ENCODE measurements around the gene ZNF518A.
A peak's percentile ranks its signal among the peaks of the same experiment; 100 is the strongest.

ZNF518A gene

GRCh38 chr10:96129387-96130325 is at the start of gene ZNF518A:
Gene ZNF518A (plus strand): TSS chr10:96130297. CDS start chr10:96156323, 26,026 bp downstream.
- DNase-seq, result peak; percentile 97 to 99
- TF ChIP-seq POLR2A (IDR thresholded peaks at IDR 0.05; ENCODE audit: low read length), result peak; percentile 58
- no peak for TF ChIP-seq GATA1 (IDR thresholded peaks at IDR 0.05; ENCODE audit: low read depth, low read length)

- TF ChIP-seq GATA1 (IDR thresholded peaks at IDR 0.05; ENCODE audit: low read depth, low read length) (no peak), POLR2A (IDR thresholded peaks at IDR 0.05; ENCODE audit: low read length) (no peak)
- DNase-seq, result no peak
These were observed 47.9 kb upstream of the ZNF518A start for GRCh38 chr10:96082153-96082552.

- TF ChIP-seq GATA1 (IDR thresholded peaks at IDR 0.05; ENCODE audit: low read depth, low read length) (no peak), POLR2A (IDR thresholded peaks at IDR 0.05; ENCODE audit: low read length) (no peak)
- no peak for DNase-seq
These were observed 47.3 kb upstream of the ZNF518A start for GRCh38 chr10:96082748-96083147.

GRCh38 chr10:96089116-96089515 is 41.0 kb upstream of the ZNF518A start:
- no peak for DNase-seq
- TF ChIP-seq GATA1 (IDR thresholded peaks at IDR 0.05; ENCODE audit: low read depth, low read length) (no peak), POLR2A (IDR thresholded peaks at IDR 0.05; ENCODE audit: low read length) (no peak)

GRCh38 chr10:96089670-96090462 is 40.2 kb upstream of the ZNF518A start:
- TF ChIP-seq GATA1 (IDR thresholded peaks at IDR 0.05; ENCODE audit: low read depth, low read length) (no peak), POLR2A (IDR thresholded peaks at IDR 0.05; ENCODE audit: low read length) (peak; percentile 93)
- peak; percentile 97 to 98 for DNase-seq

GRCh38 chr10:96090463-96090800 is 39.7 kb upstream of the ZNF518A start:
- no peak for DNase-seq
- TF ChIP-seq GATA1 (IDR thresholded peaks at IDR 0.05; ENCODE audit: low read depth, low read length), result no peak
- no peak for TF ChIP-seq POLR2A (IDR thresholded peaks at IDR 0.05; ENCODE audit: low read length)

- DNase-seq, result no peak
- TF ChIP-seq POLR2A (IDR thresholded peaks at IDR 0.05; ENCODE audit: low read length), result no peak
- no peak for TF ChIP-seq GATA1 (IDR thresholded peaks at IDR 0.05; ENCODE audit: low read depth, low read length)
These were observed 36.9 kb upstream of the ZNF518A start for GRCh38 chr10:96092999-96093767.

- TF ChIP-seq GATA1 (IDR thresholded peaks at IDR 0.05; ENCODE audit: low read depth, low read length) (no peak), POLR2A (IDR thresholded peaks at IDR 0.05; ENCODE audit: low read length) (no peak)
- no peak for DNase-seq
These were observed 36.1 kb upstream of the ZNF518A start for GRCh38 chr10:96093948-96094347.

- DNase-seq, result no peak
- TF ChIP-seq POLR2A (IDR thresholded peaks at IDR 0.05; ENCODE audit: low read length), result no peak
- no peak for TF ChIP-seq GATA1 (IDR thresholded peaks at IDR 0.05; ENCODE audit: low read depth, low read length)
These were observed 33.1 kb upstream of the ZNF518A start for GRCh38 chr10:96096958-96097357.

GRCh38 chr10:96097865-96098264 is 32.2 kb upstream of the ZNF518A start:
- TF ChIP-seq POLR2A (IDR thresholded peaks at IDR 0.05; ENCODE audit: low read length) (no peak), GATA1 (IDR thresholded peaks at IDR 0.05; ENCODE audit: low read depth, low read length) (no peak)
- no peak for DNase-seq

GRCh38 chr10:96107623-96108038 is 22.5 kb upstream of the ZNF518A start:
- DNase-seq, result no peak
- no peak for TF ChIP-seq GATA1 (IDR thresholded peaks at IDR 0.05; ENCODE audit: low read depth, low read length)
- no peak for TF ChIP-seq POLR2A (IDR thresholded peaks at IDR 0.05; ENCODE audit: low read length)

GRCh38 chr10:96112531-96112930 is 17.6 kb upstream of the ZNF518A start:
- TF ChIP-seq POLR2A (IDR thresholded peaks at IDR 0.05; ENCODE audit: low read length), result no peak
- TF ChIP-seq GATA1 (IDR thresholded peaks at IDR 0.05; ENCODE audit: low read depth, low read length), result no peak
- DNase-seq, result no peak

GRCh38 chr10:96118604-96119450 is 11.3 kb upstream of the ZNF518A start:
- no peak for DNase-seq
- TF ChIP-seq GATA1 (IDR thresholded peaks at IDR 0.05; ENCODE audit: low read depth, low read length) (no peak), POLR2A (IDR thresholded peaks at IDR 0.05; ENCODE audit: low read length) (no peak)

Data from erythroblast (primary cell).